Measurements from ENCODE around the gene PIM1. TPM values are rescaled to one million over a fixed set of nuclear protein-coding genes. Genes with fewer than 3 reads are reported as not detected.

Gene PIM1
- total and polyA plus RNA-seq, 9 of the 15 experiments (the other 6 are each of a cell fraction or from before 2014, with no cell fraction given) = 19.0 to 789 (median 212) TPM

GRCh38 chr6:37210313-37210968, 40.5 kb downstream of the PIM1 start (continued):
- TF ChIP-seq DMBX1 (CRISPR knock-in tag; IDR thresholded peaks at IDR 0.05; ENCODE audit: borderline replicate concordance) (peak; percentile 39; the same call in 1 of the 2 replicates), SRSF7 (optimal IDR thresholded peaks at IDR 0.05; ENCODE audit: low read depth, low read length) (no peak), EWSR1 (IDR thresholded peaks at IDR 0.05; ENCODE audit: borderline replicate concordance, low read depth, partially characterized antibody) (no peak), ZEB2 (IDR thresholded peaks at IDR 0.05) (peak; percentile 51; the same call in 1 of the 2 replicates), BRD4 (IDR thresholded peaks at IDR 0.05) (0 out of 2 replicates have a peak, but pooled peaks have one; percentile 54), ZNF766 (CRISPR knock-in tag; conservative IDR thresholded peaks at IDR 0.05) (peak; percentile 73; the same call in 1 of the 2 replicates), RB1 (IDR thresholded peaks at IDR 0.05; ENCODE audit: low read depth) (peak; percentile 90; the same call in 1 of the 2 replicates), RBM17 (IDR thresholded peaks at IDR 0.05; ENCODE audit: borderline replicate concordance, low read depth, low read length) (no peak), MITF (IDR thresholded peaks at IDR 0.05) (no peak), NR2C2 (CRISPR knock-in tag; IDR thresholded peaks at IDR 0.05) (no peak), NR2C2 (tag; IDR thresholded peaks at IDR 0.05) (peak; percentile 59), SMAD1 (IDR thresholded peaks at IDR 0.05; ENCODE audit: low read depth, low read length, partially characterized antibody) (no peak), HLTF (IDR thresholded peaks at IDR 0.05) (peak; percentile 50; the same call in 1 of the 2 replicates), ZBTB7A (IDR thresholded peaks at IDR 0.05; ENCODE audit: borderline replicate concordance, control insufficient read depth, low read depth, low read length) (no peak), ZNF175 (CRISPR knock-in tag; IDR thresholded peaks at IDR 0.05; ENCODE audit: low read depth) (no peak; the same call in 1 of the 2 replicates), KAT8 (IDR thresholded peaks at IDR 0.05; ENCODE audit: low read depth) (no peak), TFE3 (CRISPR knock-in tag; IDR thresholded peaks at IDR 0.05) (peak; percentile 42; the same call in 1 of the 2 replicates), KLF13 (tag; IDR thresholded peaks at IDR 0.05; ENCODE audit: borderline replicate concordance, low read depth) (no peak), STAT6 (CRISPR knock-in tag; IDR thresholded peaks at IDR 0.05) (peak; percentile 53; the same call in 1 of the 2 replicates), PHB (CRISPR knock-in tag; IDR thresholded peaks at IDR 0.05) (no peak), ZNF561 (CRISPR knock-in tag; conservative IDR thresholded peaks at IDR 0.05) (no peak), RCOR1 (IDR thresholded peaks at IDR 0.05; ENCODE audit: borderline replicate concordance in 1 of 2, low read depth in 2 of 2, low read length in 2 of 2) (peak; percentile 11 to 76; a peak in 3 of 4 replicates), MAZ (CRISPR knock-in tag; conservative IDR thresholded peaks at IDR 0.05 in 1 of 2, IDR thresholded peaks at IDR 0.05 in 1 of 2) (peak in 1 of 2 experiments; percentile 80; a peak in 2 of 4 replicates)
